ENCODE results near the gene ZNF586.

The ZNF586 gene

GRCh38 chr19:57825511-57825910 lies 56.0 kb downstream of the ZNF586 start:
- no peak for DNase-seq

GRCh38 chr19:57829316-57829715 lies 59.8 kb downstream of the ZNF586 start:
- DNase-seq, result no peak

DNA sequence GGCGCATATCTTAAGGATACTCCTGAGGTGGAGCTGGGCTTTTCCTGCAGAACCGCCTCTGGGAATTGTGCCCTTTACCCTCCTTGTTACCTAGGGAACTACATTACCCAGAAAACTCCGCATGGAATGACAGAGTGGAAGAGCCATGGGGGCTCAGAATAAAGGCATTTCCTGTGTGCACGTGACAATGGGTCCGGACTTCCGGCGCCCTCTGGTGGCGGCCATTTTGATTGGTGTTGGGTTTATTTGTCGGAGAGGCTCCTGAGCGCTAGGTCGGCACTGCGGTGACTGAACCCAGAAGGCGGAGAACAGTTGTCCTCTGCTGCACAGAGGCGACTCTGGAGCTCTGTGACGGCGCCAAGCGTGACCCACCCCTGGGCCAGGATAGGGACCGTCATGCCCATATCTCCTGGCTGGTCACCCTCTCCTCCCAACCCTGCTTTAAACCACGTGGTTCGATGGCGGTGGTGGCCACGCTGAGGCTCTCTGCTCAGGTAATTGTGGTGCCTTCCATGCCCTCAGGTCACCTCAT lies 60.7 kb downstream of the ZNF586 start, which contains the start of gene ZNF587B:
TSS of gene ZNF587B (plus strand) at position 229 of the 532 bp plus-strand sequence. CDS start at position 459, 230 bp downstream.
- DNase-seq, result peak in 1 of 5 donors; percentile 17

Measured in T-helper 1 cell (primary cell).